NCI-H69 (cell line): ENCODE measurements around the gene CPN1.
"Not testable (repeated sequence)": the region's sequence is repeated elsewhere in the genome, so short reads cannot be mapped to it uniquely, and the experiment has no call there.

ENCODE experiments used
- DNase-seq: peaks from one replicate; lab custom pipeline; 2025; lab: John Stamatoyannopoulos, UW

CPN1 gene

GRCh38 chr10:100081075-100082001 is at the start of gene CPN1:
Gene CPN1 (minus strand): TSS chr10:100081869. CDS start chr10:100081625, 244 bp downstream.
- no peak for DNase-seq

- no peak for DNase-seq
Observed at GRCh38 chr10:100130831-100131230, 49.2 kb upstream of the CPN1 start.

GRCh38 chr10:100129424-100129823 is 47.8 kb upstream of the CPN1 start:
- DNase-seq, result no peak

GRCh38 chr10:100128951-100129350 is 47.3 kb upstream of the CPN1 start:
- DNase-seq, result no peak

- DNase-seq, result not testable (repeated sequence)
Observed at GRCh38 chr10:100125335-100125734, 43.7 kb upstream of the CPN1 start.

GRCh38 chr10:100124097-100124496 is 42.4 kb upstream of the CPN1 start:
- DNase-seq, result no peak

- DNase-seq, result no peak
Observed at GRCh38 chr10:100122780-100123179, 41.1 kb upstream of the CPN1 start.

- no peak for DNase-seq
Observed at GRCh38 chr10:100120550-100120949, 38.9 kb upstream of the CPN1 start.

- DNase-seq, result no peak
Observed at GRCh38 chr10:100119726-100120125, 38.1 kb upstream of the CPN1 start.

DNA sequence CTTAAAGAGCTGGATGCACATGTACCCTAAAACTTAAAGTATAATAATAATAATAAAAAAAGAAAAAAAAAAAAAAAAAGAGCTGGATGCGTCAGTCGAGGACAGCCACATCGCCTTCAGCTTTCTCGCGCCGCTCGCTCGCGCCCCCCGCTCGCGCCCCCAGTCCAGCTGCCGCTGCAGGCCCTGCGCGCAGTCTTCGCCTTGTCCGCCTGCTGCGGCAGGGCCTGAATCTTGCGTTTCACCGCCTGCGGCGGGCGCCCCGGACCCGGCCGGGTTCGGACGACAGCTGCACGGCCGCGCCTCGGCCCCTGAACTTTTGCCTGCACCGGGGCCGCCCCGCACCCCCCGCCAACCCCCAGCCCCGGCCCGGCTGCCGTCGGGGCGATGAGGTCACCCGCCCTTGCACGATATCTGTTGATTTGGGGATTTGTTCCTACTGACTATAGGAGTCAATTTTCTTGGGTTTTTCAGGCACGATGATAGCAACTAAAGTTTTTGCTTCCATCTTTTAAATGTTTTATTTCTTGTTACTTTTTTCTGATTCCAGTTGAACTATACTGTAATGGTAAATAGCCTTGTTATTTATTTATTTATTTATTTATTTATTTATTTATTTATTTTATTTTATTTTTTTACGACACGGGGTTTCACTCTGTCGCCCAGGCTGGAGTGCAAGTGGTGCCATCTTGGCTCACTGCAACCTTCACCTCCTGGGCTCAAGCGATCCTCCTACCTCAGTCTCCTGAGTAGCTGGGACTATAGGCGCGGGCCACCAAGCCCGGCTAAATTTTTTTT is 33.5 kb upstream of the CPN1 start:
- DNase-seq, result no peak

DNA sequence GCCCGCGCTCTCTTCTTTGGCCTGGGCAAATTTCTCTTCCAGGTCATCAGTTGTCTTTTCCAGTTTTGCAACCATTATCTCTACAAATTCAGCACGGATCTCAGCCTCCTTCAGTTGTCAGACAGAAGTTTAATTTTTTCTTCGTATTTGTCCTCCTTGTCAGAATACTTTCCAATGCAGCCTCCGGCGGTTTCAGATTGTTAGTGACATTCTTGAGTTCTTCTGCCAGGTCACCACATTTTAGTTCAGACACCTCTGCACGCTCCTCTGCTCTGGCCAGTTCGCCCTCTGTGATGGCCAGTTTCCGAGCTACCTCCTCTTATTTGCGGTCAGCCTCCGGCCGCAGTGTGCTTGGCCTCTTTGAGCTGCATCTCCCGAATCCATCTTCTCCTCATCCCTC is 32.8 kb upstream of the CPN1 start:
- DNase-seq, result no peak

DNA sequence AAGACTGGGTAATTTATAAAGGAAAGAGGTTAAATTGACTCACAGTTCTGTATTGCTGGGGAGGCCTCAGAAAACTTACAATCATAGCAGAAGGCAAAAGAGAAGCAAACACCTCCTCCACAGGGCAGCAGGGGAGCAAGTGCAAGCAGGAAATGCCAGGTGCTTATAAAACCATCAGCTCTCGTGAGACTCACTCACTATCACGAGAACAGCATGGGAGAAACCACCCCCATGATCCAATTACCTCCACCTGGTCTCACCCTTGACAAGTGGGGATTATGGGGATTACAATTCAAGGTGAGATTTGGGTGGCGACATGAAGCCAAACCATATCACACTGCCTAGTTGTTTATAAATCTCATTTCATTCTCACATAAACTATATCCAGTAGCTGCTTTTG is 28.0 kb upstream of the CPN1 start:
- peak; percentile 18 for DNase-seq

DNA sequence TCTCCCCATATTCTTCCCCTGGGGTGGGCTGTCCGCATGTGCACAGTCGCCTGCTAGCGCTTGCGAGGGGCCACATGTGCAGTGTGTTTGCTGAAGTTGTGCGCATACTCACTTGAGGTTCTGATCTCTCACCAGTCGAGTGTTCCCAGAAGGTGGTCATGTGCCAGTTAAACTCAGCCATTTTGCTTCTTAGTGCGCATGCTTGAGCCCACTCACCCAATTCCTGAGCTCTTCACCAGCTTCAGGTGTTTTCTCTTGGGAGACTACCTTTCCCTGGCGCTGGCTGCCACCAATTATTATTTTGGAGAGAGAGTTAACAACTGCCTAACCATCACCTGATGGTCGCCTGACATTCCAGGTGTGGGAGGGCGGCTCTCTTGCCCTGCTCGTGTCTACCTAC is 25.2 kb upstream of the CPN1 start:
- no peak for DNase-seq

GRCh38 chr10:100104300-100104699 is 22.6 kb upstream of the CPN1 start:
- DNase-seq, result no peak

GRCh38 chr10:100103581-100103980 is 21.9 kb upstream of the CPN1 start:
- no peak for DNase-seq

- peak; percentile 1 for DNase-seq
Observed at GRCh38 chr10:100101192-100102076, 19.8 kb upstream of the CPN1 start.

GRCh38 chr10:100100651-100101184 is 19.0 kb upstream of the CPN1 start:
- peak; percentile 9 for DNase-seq

DNA sequence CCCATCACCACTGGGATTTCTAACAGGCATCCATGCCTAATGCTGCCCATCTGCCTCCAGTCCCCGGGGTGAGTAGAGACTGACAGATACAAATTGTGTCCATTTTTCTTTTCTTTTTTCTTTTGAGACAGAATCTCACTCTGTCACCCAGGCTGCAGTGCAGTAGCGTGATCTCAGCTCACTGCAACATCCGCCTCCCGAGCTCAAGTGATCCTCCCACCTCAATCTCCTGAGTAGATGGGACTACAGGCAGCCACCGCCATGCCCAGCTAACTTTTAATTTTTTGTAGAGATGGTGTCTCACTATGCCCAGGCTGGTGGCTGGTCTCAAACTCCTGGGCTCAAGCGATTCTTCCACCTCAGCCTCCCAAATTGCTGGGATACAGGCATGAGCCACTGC is 7.6 kb upstream of the CPN1 start:
- DNase-seq, result no peak

DNA sequence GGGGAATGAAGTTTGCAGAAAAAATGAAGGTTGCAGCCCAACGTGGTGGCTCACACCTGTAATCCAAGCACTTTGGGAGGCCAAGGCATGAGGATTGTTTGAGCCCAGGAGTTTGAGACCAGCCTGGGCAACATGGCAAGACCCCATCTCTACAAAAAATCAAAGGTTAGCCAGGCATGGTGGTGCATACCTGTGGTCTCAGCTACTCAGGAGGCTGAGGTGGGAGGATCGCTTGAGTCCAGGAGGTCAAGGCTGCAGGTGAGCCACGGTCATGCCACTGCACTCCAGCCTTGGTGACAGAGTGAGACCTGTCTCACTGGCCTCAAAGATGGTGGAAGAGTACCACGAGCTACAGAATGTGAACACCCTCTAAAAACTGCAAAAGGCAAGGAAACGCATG is 5.0 kb upstream of the CPN1 start:
- not testable (repeated sequence) for DNase-seq

DNA sequence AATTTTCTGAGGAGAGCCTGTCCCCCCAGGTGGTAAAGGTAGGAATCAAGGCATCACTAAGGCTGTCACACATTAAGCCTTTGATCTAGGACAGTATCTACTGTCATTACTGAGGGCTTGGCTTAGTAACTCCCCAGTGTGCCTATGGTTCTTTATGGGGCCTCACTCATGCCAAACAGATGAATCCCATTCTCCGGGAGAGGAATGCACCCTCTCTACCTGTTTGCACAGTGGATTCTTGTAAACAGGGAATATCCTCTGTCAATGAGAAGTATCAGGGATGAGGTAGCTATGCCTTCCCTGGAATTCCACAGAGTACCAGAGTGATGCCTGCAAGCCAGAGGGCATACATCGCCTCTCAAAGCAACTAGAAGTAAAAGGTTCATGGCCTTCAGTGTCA is 3.9 kb upstream of the CPN1 start:
- DNase-seq, result no peak

GRCh38 chr10:100083623-100084022 is 2.0 kb upstream of the CPN1 start:
- DNase-seq, result no peak

DNA sequence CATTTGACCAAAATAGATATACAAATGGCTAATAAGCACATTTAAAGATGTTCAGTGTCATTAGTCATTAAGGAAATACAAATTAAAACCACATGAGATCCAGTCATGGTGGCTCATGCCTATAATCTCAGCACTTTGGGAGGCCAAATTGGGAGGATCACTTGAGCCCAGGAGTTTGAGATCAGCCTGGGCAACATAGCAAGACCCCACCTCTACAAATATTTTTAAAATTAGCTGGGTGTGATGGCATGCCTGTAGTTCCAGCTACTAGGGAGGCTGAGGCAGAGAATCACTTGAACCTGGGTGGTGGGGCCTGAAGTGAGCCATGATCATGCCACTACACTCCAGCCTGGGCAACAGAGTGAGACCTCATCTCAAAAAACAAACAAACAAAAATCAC is 607 bp upstream of the CPN1 start:
- not testable (repeated sequence) for DNase-seq
